A673 (cell line): ENCODE data around the gene C1R.

Experiments used
- CTCF ChIP-seq: fragments of 300-800, 200-600 bp; sonication (generic); conservative IDR thresholded peaks from 2 replicates; pipeline ENCODE4 v1.5.1; 2017; ENCODE audit warnings: low read depth, mild to moderate bottlenecking, antibody characterized with exemption, low read length, moderate library complexity, mixed read lengths
- EZH2 ChIP-seq: fragments of 200-600 bp; sonication (generic); IDR thresholded peaks from 2 replicates; pipeline ENCODE4 v1.6.1; 2017; ENCODE audit warnings: borderline replicate concordance, low read depth, mild to moderate bottlenecking, mixed read lengths, antibody characterized with exemption, low read length; ENCODE audit not compliant: poor library complexity, severe bottlenecking

- TF ChIP-seq CTCF, result no peak
- TF ChIP-seq EZH2, result no peak
Measured at GRCh38 chr12:7038591-7038990, 53.7 kb downstream of the C1R start.
